H1 (cell line): ENCODE results near the gene PIM2. TPM values are rescaled to one million over a fixed set of nuclear protein-coding genes. Genes with fewer than 3 reads are reported as not detected.

Experiments
- EP300 ChIP-seq, 2 experiments: IDR thresholded peaks; 1 replicate in 1 of 2; 2 replicates in 1 of 2; pipeline ENCODE4 v1.6.1; 2011 to 2012; ENCODE audit warnings: low read depth in 2 of 2, low read length in 2 of 2, mild to moderate bottlenecking in 2 of 2, borderline replicate concordance in 1 of 2, inconsistent platforms in 1 of 2, moderate library complexity in 1 of 2
- polyA plus RNA-seq, 7 experiments: library from polyadenylated mRNA; depleted of rRNA in 3 of 7; stranded (reverse) in 5 of 7; unstranded in 2 of 7; fragments of >200 nt in 5 of 7; fragments of 200-250 nt in 2 of 7; gene quantifications; 1 replicate in 5 of 7; 2 replicates in 1 of 7; 4 replicates in 1 of 7; pipeline versions ENCODE4 v1.2.1 to v1.2.3, GENCODE V29; 2011 to 2013; ENCODE audit warnings: missing spikeins in 2 of 7, mixed read lengths in 2 of 7
- total RNA-seq: library from RNA; stranded (reverse); fragmentation: NEBNext Ultra II Directional; extraction: Animal tissue kit (Norgen Biotek cat#: 25700); gene quantifications from 2 replicates; pipeline ENCODE4 v1.2.1, GENCODE V29; 2021
- TF ChIP-seq, protein P1 (sequence below): IDR thresholded peaks from 2 replicates; pipeline ENCODE4 v1.6.1; 2011; ENCODE audit warnings: low read depth, mild to moderate bottlenecking, low read length; ENCODE audit not compliant: insufficient read depth
- TF ChIP-seq, protein P2 (sequence below): fragments of 300-600 bp; sonication (generic); IDR thresholded peaks from 2 replicates; pipeline ENCODE4 v1.7.1; 2012; ENCODE audit warnings: low read length, moderate library complexity, mild to moderate bottlenecking, inconsistent platforms; ENCODE audit not compliant: insufficient replicate concordance

The PIM2 gene
- total and polyA plus RNA-seq, 2 of the 8 experiments (the other 6 are each of a cell fraction or from before 2014, with no cell fraction given), result 180 to 203 TPM

GRCh38 chrX:48891402-48892288 is 27.2 kb downstream of the PIM2 start (continued):
- TF ChIP-seq, protein P1, sequence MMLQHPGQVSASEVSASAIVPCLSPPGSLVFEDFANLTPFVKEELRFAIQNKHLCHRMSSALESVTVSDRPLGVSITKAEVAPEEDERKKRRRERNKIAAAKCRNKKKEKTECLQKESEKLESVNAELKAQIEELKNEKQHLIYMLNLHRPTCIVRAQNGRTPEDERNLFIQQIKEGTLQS, result no peak
- TF ChIP-seq, protein P2, sequence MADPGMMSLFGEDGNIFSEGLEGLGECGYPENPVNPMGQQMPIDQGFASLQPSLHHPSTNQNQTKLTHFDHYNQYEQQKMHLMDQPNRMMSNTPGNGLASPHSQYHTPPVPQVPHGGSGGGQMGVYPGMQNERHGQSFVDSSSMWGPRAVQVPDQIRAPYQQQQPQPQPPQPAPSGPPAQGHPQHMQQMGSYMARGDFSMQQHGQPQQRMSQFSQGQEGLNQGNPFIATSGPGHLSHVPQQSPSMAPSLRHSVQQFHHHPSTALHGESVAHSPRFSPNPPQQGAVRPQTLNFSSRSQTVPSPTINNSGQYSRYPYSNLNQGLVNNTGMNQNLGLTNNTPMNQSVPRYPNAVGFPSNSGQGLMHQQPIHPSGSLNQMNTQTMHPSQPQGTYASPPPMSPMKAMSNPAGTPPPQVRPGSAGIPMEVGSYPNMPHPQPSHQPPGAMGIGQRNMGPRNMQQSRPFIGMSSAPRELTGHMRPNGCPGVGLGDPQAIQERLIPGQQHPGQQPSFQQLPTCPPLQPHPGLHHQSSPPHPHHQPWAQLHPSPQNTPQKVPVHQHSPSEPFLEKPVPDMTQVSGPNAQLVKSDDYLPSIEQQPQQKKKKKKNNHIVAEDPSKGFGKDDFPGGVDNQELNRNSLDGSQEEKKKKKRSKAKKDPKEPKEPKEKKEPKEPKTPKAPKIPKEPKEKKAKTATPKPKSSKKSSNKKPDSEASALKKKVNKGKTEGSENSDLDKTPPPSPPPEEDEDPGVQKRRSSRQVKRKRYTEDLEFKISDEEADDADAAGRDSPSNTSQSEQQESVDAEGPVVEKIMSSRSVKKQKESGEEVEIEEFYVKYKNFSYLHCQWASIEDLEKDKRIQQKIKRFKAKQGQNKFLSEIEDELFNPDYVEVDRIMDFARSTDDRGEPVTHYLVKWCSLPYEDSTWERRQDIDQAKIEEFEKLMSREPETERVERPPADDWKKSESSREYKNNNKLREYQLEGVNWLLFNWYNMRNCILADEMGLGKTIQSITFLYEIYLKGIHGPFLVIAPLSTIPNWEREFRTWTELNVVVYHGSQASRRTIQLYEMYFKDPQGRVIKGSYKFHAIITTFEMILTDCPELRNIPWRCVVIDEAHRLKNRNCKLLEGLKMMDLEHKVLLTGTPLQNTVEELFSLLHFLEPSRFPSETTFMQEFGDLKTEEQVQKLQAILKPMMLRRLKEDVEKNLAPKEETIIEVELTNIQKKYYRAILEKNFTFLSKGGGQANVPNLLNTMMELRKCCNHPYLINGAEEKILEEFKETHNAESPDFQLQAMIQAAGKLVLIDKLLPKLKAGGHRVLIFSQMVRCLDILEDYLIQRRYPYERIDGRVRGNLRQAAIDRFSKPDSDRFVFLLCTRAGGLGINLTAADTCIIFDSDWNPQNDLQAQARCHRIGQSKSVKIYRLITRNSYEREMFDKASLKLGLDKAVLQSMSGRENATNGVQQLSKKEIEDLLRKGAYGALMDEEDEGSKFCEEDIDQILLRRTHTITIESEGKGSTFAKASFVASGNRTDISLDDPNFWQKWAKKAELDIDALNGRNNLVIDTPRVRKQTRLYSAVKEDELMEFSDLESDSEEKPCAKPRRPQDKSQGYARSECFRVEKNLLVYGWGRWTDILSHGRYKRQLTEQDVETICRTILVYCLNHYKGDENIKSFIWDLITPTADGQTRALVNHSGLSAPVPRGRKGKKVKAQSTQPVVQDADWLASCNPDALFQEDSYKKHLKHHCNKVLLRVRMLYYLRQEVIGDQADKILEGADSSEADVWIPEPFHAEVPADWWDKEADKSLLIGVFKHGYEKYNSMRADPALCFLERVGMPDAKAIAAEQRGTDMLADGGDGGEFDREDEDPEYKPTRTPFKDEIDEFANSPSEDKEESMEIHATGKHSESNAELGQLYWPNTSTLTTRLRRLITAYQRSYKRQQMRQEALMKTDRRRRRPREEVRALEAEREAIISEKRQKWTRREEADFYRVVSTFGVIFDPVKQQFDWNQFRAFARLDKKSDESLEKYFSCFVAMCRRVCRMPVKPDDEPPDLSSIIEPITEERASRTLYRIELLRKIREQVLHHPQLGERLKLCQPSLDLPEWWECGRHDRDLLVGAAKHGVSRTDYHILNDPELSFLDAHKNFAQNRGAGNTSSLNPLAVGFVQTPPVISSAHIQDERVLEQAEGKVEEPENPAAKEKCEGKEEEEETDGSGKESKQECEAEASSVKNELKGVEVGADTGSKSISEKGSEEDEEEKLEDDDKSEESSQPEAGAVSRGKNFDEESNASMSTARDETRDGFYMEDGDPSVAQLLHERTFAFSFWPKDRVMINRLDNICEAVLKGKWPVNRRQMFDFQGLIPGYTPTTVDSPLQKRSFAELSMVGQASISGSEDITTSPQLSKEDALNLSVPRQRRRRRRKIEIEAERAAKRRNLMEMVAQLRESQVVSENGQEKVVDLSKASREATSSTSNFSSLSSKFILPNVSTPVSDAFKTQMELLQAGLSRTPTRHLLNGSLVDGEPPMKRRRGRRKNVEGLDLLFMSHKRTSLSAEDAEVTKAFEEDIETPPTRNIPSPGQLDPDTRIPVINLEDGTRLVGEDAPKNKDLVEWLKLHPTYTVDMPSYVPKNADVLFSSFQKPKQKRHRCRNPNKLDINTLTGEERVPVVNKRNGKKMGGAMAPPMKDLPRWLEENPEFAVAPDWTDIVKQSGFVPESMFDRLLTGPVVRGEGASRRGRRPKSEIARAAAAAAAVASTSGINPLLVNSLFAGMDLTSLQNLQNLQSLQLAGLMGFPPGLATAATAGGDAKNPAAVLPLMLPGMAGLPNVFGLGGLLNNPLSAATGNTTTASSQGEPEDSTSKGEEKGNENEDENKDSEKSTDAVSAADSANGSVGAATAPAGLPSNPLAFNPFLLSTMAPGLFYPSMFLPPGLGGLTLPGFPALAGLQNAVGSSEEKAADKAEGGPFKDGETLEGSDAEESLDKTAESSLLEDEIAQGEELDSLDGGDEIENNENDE, result no peak
- TF ChIP-seq EP300 (IDR thresholded peaks at IDR 0.05; ENCODE audit: borderline replicate concordance in 1 of 2, low read depth in 2 of 2, low read length in 2 of 2), result no peak
